ENCODE measurements around the gene RIN2.

The RIN2 gene

DNA sequence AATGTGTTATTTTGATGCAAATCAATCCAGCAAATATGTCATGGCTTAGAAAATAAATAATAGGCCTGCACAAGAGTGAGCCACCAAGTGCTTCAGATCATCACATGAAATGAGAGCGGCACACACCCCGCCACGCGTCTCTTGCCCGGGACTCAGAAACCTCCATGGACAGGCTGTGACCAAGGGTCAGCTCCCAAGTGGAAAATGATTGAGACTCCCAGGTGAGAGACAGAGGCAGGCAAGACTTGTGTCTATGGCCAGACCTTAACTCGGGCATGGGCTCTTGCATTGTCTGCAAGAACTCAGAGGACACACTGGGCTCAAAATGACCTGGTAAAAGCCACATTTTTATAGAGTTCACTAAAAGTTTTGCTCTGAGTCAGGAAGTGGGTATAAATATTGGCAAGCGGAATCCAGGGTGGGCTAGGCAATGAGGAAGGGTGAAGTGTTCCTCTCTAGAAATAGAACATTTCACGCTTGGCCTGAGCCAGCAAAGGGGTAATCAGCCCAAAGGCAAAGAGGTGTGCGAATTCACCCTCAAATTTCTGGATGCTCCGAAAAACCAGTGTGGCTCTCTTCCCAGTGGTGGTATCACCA, 30.7 kb upstream of the RIN2 start:
- H3K27me3 ChIP-seq (ENCODE audit: control insufficient read depth, insufficient read depth, low read length): no peaks in the 10 kb centered on the region
- no peaks in the 10 kb centered on the region for H3K36me3 ChIP-seq (ENCODE audit: control insufficient read depth, insufficient read depth, low read length)
- no peak for TF ChIP-seq CTCF (IDR thresholded peaks at IDR 0.05)
- H3K27ac ChIP-seq: no peak overlapping the region
- H2AFZ ChIP-seq: no peak overlapping the region
- no peaks in the 10 kb centered on the region for H3K4me1 ChIP-seq
- no peaks in the 10 kb centered on the region for H3K9me3 ChIP-seq (ENCODE audit: control insufficient read depth, low read length)
- H3K79me2 ChIP-seq: no peaks in the 10 kb centered on the region
- H3K4me2 ChIP-seq (ENCODE audit: low read length): no peak overlapping the region
- H3K4me3 ChIP-seq (ENCODE audit: low read depth, low read length): no peak overlapping the region
- H3K9ac ChIP-seq: no peak overlapping the region

DNA sequence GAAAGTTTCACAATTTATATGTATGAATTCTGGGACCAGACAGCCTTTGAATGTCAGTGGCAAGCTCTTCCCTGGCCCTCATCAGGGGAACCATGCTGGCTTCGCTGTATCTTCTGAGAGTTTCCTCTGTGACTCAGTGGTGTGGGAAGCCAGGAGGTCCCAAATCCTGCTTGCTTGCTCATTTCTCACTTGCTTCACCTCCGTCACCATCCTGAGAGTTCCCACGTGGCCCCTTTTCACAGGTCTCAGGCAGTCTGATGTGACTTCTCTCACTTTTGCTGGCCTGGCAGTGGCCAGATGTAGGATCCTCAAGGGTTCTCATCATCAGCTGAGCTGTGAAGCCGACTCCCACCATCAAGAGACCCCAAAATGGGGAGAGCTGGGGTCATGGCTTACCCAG, 28.4 kb upstream of the RIN2 start:
- Histone ChIP-seq H3K79me2 (no peaks in the 10 kb centered on the region), H3K36me3 (ENCODE audit: control insufficient read depth, insufficient read depth, low read length) (no peaks in the 10 kb centered on the region), H3K27me3 (ENCODE audit: control insufficient read depth, insufficient read depth, low read length) (no peaks in the 10 kb centered on the region), H3K9ac (no peak overlapping the region), H3K4me1 (no peaks in the 10 kb centered on the region), H3K9me3 (ENCODE audit: control insufficient read depth, low read length) (no peaks in the 10 kb centered on the region), H3K4me2 (ENCODE audit: low read length) (no peak overlapping the region), H3K27ac (no peak overlapping the region), H2AFZ (no peak overlapping the region), H3K4me3 (ENCODE audit: low read depth, low read length) (no peak overlapping the region)
- no peak for TF ChIP-seq CTCF (IDR thresholded peaks at IDR 0.05)

GRCh38 chr20:19730706-19731105, 27.4 kb upstream of the RIN2 start:
- H3K9ac ChIP-seq: no peak overlapping the region
- no peaks in the 10 kb centered on the region for H3K9me3 ChIP-seq (ENCODE audit: control insufficient read depth, low read length)
- no peak for TF ChIP-seq CTCF (IDR thresholded peaks at IDR 0.05)
- H3K36me3 ChIP-seq (ENCODE audit: control insufficient read depth, insufficient read depth, low read length): no peaks in the 10 kb centered on the region
- H3K79me2 ChIP-seq: no peaks in the 10 kb centered on the region
- no peak overlapping the region for H3K27ac ChIP-seq
- H3K4me3 ChIP-seq (ENCODE audit: low read depth, low read length): no peak overlapping the region
- H3K4me1 ChIP-seq: no peaks in the 10 kb centered on the region
- H2AFZ ChIP-seq: no peak overlapping the region
- H3K4me2 ChIP-seq (ENCODE audit: low read length): no peak overlapping the region
- H3K27me3 ChIP-seq (ENCODE audit: control insufficient read depth, insufficient read depth, low read length): no peaks in the 10 kb centered on the region

GRCh38 chr20:19734811-19735210, 23.2 kb upstream of the RIN2 start:
- no peaks in the 10 kb centered on the region for H3K27me3 ChIP-seq (ENCODE audit: control insufficient read depth, insufficient read depth, low read length)
- no peaks in the 10 kb centered on the region for H3K79me2 ChIP-seq
- H3K27ac ChIP-seq: no peak overlapping the region
- no peak overlapping the region for H3K9ac ChIP-seq
- H3K9me3 ChIP-seq (ENCODE audit: control insufficient read depth, low read length): no peaks in the 10 kb centered on the region
- no peak overlapping the region for H3K4me2 ChIP-seq (ENCODE audit: low read length)
- no peak for TF ChIP-seq CTCF (IDR thresholded peaks at IDR 0.05)
- peak overlapping the region; percentile 7 for H2AFZ ChIP-seq
- H3K4me3 ChIP-seq (ENCODE audit: low read depth, low read length): no peak overlapping the region
- H3K4me1 ChIP-seq: no peaks in the 10 kb centered on the region
- H3K36me3 ChIP-seq (ENCODE audit: control insufficient read depth, insufficient read depth, low read length): no peaks in the 10 kb centered on the region

GRCh38 chr20:19735446-19735845, 22.6 kb upstream of the RIN2 start:
- Histone ChIP-seq H3K36me3 (ENCODE audit: control insufficient read depth, insufficient read depth, low read length) (no peaks in the 10 kb centered on the region), H3K4me3 (ENCODE audit: low read depth, low read length) (no peak overlapping the region), H2AFZ (peak overlapping the region; percentile 7), H3K79me2 (no peaks in the 10 kb centered on the region), H3K9ac (no peak overlapping the region), H3K27me3 (ENCODE audit: control insufficient read depth, insufficient read depth, low read length) (no peaks in the 10 kb centered on the region), H3K27ac (no peak overlapping the region), H3K4me1 (no peaks in the 10 kb centered on the region), H3K9me3 (ENCODE audit: control insufficient read depth, low read length) (no peaks in the 10 kb centered on the region), H3K4me2 (ENCODE audit: low read length) (no peak overlapping the region)
- no peak for TF ChIP-seq CTCF (IDR thresholded peaks at IDR 0.05)
